Measurements from ENCODE around the gene SLC23A1.

Gene SLC23A1

GRCh38 chr5:139406963-139407362, 23.9 kb upstream of the SLC23A1 start:
- no peak for DNase-seq

DNA sequence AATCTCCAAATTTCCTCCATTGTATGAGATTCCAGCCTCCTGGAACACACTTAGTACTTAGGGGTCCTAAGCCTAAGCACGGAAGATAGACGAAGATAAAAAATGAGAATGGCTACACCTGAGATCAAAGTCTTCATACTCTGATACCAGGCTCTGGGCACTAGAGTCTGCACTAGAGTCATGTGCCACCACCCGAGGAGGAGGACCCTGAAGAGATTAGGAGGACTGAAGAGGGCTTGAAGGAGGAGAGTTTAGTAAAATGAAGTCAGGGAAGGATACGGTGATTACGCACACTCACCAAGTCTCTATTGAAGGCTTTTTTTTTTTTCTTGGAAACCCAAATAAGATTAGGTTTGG, 21.4 kb upstream of the SLC23A1 start:
- DNase-seq: no peak

GRCh38 chr5:139403787-139404483, 20.8 kb upstream of the SLC23A1 start, which contains the start of gene SPATA24:
Gene SPATA24 (minus strand): TSS chr5:139404089. CDS start chr5:139404060, 29 bp downstream.
- DNase-seq: peak; percentile 96 to 98

- no peak for DNase-seq
Measured at GRCh38 chr5:139403418-139403786, 20.3 kb upstream of the SLC23A1 start.

DNA sequence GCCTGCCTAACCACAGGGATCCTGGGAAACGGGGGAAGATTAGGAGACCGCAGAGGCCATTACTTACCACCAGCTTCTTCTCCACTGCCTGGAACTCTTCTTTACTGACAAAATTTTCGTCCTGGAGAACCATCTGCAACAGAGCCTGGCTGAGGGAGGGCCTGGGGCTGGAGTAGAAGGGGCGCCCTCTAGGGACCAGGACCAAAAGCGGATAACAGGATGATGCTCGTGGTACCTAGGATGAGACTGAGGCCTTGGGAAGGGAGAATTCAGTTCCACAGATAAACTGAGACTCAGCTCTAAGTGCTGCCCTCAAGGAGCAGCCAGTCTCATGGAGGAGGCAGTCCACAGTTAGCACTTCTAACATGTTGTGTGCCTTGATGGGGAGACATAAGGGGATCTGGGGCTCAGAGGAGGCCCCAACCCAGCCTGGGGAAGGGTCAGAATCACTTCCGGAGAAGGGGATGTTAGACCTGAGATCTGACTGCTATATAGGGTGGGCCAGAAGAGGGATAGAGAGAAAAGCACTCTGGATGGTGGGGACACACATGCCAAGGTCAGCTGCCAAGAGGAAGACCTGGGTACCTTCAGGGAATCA, 19.6 kb upstream of the SLC23A1 start:
- peak in 1 of 2 experiments; percentile 33 for DNase-seq

DNA sequence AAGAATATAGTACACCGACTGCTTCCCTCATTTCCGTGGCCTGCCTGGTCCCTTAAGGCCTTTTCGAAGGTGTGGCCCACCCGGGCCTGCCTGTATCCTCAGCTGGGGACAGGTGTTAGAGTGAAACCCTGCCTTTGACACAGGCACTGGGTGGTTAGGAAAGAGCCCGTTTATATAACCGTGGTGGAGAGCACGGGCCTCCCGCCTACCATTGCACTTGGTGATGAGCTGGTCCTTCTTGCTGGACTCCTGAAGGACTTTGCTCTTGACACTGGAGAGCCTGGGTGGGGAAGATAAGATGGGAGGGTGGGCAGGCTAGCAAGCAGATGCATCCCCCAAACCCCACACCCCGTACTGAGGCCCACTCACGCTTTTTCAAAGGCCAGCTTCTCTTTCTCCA, 18.4 kb upstream of the SLC23A1 start:
- no peak for DNase-seq

GRCh38 chr5:139399501-139400121, 16.5 kb upstream of the SLC23A1 start:
- DNase-seq: no peak

GRCh38 chr5:139397921-139398320, 14.8 kb upstream of the SLC23A1 start:
- DNase-seq: no peak

GRCh38 chr5:139396691-139397090, 13.6 kb upstream of the SLC23A1 start:
- no peak for DNase-seq

GRCh38 chr5:139395844-139396640, 12.9 kb upstream of the SLC23A1 start:
- no peak for DNase-seq

- DNase-seq: no peak
Measured at GRCh38 chr5:139394654-139395566, 11.8 kb upstream of the SLC23A1 start, which contains the start of gene PROB1. Gene PROB1 (minus strand): TSS chr5:139395104. CDS start chr5:139395081, 23 bp downstream.

DNA sequence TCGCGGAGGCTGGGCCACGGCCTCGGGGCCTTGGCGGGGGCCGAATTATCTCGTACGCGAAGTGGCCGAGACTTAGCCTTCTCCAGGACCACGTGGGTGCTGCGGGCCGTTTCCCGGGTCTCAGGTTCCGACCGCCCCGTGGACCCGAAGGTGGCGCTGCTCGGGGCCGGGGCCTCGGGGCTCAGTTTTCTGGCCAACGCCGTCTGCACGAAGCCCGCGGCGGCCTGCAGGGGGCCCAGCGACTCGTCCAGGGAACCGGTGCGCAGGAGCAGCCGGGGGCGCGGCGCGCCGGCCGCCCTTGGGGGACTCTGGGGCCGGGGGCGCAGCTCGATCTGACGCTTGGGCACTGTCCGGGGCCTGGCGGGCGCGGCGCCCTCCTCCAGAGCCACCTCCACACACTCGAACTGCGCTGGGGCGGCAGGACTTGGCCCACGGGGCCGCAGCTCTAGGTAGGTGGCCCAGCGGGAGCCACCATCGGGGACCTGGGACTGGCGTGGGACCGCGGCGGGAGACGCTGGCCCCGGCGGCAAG, 11.1 kb upstream of the SLC23A1 start:
- DNase-seq: no peak

- no peak for DNase-seq
Measured at GRCh38 chr5:139393497-139394122, 10.5 kb upstream of the SLC23A1 start.

DNA sequence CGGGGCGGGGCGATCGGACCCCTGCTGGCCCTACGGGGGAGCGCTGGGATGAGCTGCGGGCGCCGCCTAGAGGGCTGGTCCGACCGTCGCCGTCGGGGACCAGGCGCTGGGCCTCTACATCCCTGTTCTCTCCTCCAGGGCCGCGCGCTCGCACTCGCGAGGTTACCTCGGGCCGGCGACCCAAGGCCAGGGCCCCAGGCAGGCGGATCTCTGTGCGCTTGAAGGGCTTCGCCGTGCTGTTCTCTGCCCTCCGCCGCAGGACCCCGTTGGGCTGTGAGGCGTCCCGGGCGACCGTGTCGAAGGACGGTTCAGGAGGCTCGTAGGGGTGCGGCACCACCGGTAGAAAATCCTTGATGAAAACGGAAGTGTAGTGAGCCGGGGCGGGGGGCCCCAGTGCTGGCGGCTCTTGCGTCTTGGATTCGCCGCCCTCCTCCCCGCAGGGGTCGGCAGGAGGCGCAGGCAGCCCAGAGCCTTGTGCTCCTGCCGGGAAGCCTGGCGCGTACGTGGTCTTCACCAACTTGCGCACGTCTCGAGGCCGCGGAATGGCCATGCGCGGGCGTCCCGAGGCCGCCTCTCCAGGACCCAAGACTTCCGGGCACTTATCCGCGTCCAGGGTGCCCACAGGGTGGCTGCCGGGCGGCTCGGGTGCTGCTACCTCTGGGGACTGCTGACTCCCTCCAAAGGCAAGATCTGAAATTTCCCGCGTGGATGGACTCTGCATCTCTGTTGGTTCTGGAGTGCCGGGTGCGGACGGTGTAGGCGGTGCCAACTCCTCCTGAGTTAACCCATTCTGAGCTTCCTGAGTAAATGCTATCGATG, 9.8 kb upstream of the SLC23A1 start:
- DNase-seq: peak; percentile 37 to 83

GRCh38 chr5:139392324-139392677, 9.2 kb upstream of the SLC23A1 start:
- DNase-seq: peak in 1 of 2 experiments; percentile 48

- DNase-seq: peak; percentile 67 to 76
Measured at GRCh38 chr5:139391570-139392323, 8.7 kb upstream of the SLC23A1 start.

DNA sequence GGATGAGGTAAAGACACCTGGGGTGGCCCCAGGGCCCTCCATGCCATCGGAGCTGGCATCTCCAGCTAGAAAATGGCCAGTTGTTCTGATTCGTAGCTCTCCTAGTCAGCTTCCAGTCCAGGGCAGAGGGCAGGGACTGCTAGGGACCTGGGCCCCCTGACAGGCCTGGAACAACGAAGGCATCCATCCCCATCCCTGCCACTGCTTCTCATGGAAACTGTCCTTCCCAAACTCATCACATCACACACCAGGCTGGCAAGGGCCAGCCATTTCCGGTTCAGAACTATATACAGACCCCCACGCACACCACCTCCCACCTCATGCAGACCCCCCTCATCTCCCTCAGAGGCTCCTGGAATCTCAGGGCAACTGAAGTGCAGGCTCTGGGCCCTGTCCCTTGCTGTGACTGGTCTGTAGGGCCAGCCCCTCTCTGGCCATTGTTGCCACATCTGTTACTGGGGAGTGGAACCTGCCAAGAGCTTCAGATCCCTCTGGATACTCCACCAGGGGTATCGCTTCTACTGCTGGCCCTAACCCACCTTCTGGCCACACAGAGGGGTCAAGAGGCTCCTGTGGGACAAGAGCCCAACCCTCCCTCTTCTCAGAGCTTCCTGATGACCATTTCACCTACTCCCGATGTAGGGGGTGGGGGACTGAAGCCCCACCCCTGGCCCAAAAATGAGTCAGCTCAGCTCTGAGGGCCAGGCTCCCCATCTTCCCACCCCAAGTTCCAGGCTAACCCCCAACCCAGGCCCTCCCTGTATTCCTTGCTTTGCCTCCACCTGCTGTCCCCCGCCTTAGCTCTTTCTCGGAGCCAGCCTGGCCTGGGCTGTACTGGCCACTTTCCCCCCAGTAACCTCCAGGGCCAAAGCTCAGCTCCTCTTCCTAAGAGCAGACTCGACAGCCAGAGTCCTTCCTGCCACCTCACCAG, 7.8 kb upstream of the SLC23A1 start:
- no peak for DNase-seq
